ENCODE data around the gene CLPTM1L. TPM values are rescaled to one million over a fixed set of nuclear protein-coding genes. Genes with fewer than 3 reads are reported as not detected.

CLPTM1L gene
- total RNA-seq, 2 experiments from 2014 or later: 395 TPM

DNA sequence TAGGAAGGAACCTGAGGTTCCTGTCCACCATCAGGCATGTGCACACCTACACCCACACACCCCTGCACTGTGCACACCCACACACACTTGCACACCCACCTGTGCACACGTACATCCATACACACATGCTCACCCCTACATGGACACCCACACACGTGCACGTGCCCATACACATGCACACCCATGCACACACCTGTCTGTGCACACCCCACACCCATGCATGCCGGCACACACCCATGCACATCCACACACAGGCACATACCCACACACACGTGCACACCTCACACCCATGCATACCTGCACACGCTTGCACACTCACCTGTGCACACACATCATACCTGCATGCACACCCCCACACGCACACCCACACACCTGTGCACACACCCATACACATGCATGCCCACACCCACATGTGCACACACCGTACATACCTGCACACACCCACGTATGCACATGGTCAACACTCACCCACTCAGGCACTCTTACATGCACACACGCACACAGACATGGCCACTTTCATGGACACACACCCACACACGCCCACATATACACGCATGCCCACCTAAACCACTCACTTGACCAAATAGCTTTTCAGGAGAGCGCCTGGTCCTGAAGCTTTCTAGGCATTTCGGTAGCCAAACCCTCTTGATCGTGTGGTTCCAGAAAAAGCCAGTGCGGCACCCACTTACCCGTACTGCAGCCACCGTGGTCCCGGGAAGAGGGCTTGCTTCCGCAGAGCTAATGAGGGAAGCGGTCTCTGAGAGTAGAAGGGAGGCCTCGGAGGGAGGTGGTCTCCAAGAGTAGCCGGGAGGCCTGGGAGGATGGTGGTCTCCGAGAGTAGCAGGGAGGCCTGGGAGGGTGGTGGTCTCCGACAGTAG, 36.7 kb upstream of the CLPTM1L start:
- H3K9me3 ChIP-seq (ENCODE audit: low read length): no peaks in the 10 kb centered on the region
- H3K27ac ChIP-seq (ENCODE audit: low read depth, low read length, poor library complexity, severe bottlenecking): no peak overlapping the region
- H3K79me2 ChIP-seq (ENCODE audit: insufficient read depth, low read depth, low read length): no peaks in the 10 kb centered on the region
- TF ChIP-seq EZH2phosphoT487 (IDR thresholded peaks at IDR 0.05; ENCODE audit: borderline replicate concordance, low read depth, low read length): no peak
- TF ChIP-seq, protein P1, sequence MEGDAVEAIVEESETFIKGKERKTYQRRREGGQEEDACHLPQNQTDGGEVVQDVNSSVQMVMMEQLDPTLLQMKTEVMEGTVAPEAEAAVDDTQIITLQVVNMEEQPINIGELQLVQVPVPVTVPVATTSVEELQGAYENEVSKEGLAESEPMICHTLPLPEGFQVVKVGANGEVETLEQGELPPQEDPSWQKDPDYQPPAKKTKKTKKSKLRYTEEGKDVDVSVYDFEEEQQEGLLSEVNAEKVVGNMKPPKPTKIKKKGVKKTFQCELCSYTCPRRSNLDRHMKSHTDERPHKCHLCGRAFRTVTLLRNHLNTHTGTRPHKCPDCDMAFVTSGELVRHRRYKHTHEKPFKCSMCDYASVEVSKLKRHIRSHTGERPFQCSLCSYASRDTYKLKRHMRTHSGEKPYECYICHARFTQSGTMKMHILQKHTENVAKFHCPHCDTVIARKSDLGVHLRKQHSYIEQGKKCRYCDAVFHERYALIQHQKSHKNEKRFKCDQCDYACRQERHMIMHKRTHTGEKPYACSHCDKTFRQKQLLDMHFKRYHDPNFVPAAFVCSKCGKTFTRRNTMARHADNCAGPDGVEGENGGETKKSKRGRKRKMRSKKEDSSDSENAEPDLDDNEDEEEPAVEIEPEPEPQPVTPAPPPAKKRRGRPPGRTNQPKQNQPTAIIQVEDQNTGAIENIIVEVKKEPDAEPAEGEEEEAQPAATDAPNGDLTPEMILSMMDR (conservative IDR thresholded peaks at IDR 0.05; ENCODE audit: low read length): no peak
- H3K4me3 ChIP-seq (ENCODE audit: low read depth, low read length, poor library complexity, severe bottlenecking): no peak overlapping the region
- H2AFZ ChIP-seq (ENCODE audit: low read length): no peak overlapping the region
- POLR2A ChIA-PET: interaction anchor here (1.6 kb wide), 1 partner anchor 14 kb away, joined by 3 read pairs; no protein-coding TSS in a partner anchor
- H3K36me3 ChIP-seq (ENCODE audit: insufficient read depth, low read length): no peaks in the 10 kb centered on the region
- no TSS peak for BruUV-seq (replicated peaks)
- intact Hi-C loops (cut with micrococcal nuclease; ENCODE audit: unreplicated experiment): no loop called here
- CTCF ChIA-PET (ENCODE audit: unreplicated experiment): no interaction called here
- no peak for DNase-seq (ENCODE audit: low spot score)
- no peaks in the 10 kb centered on the region for H3K9me2 ChIP-seq (ENCODE audit: insufficient read depth, low read length)
- peaks cover 14% of the 10 kb centered on the region for H3K4me1 ChIP-seq (ENCODE audit: insufficient read depth, low read length, poor library complexity, severe bottlenecking)
- H3K4me2 ChIP-seq (ENCODE audit: low read length): no peak overlapping the region
- no peaks in the 10 kb centered on the region for H4K20me1 ChIP-seq (ENCODE audit: insufficient read depth, low read length)

DNA sequence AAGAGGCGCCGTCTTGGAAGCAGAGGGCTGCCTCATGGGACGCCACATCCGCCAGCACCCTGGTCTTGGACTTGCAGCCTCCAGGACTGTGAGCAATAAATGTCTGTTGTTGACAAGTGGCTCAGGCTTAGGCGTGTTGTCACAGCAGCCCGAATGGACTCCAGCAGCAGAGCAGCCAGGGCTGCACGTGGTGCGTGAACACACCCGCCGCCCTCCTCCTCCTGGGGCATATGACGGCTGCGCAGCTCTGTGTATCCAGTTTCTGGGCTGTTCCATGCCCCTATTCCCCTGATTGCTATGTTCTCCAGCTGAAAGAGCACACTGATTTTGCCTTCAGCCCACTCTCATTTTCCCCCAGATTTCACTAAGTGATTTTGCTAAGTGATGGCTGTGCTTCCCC, 36.0 kb upstream of the CLPTM1L start:
- CTCF ChIA-PET (ENCODE audit: unreplicated experiment): no interaction called here
- no peaks in the 10 kb centered on the region for H4K20me1 ChIP-seq (ENCODE audit: insufficient read depth, low read length)
- intact Hi-C loops (cut with micrococcal nuclease; ENCODE audit: unreplicated experiment): no loop called here
- H3K79me2 ChIP-seq (ENCODE audit: insufficient read depth, low read depth, low read length): no peaks in the 10 kb centered on the region
- no peaks in the 10 kb centered on the region for H3K9me2 ChIP-seq (ENCODE audit: insufficient read depth, low read length)
- DNase-seq (ENCODE audit: low spot score): no peak
- H2AFZ ChIP-seq (ENCODE audit: low read length): no peak overlapping the region
- H3K9me3 ChIP-seq (ENCODE audit: low read length): no peaks in the 10 kb centered on the region
- no peak overlapping the region for H3K27ac ChIP-seq (ENCODE audit: low read depth, low read length, poor library complexity, severe bottlenecking)
- peaks cover 8% of the 10 kb centered on the region for H3K4me1 ChIP-seq (ENCODE audit: insufficient read depth, low read length, poor library complexity, severe bottlenecking)
- BruUV-seq (replicated peaks): no TSS peak
- no peaks in the 10 kb centered on the region for H3K36me3 ChIP-seq (ENCODE audit: insufficient read depth, low read length)
- no peak overlapping the region for H3K4me3 ChIP-seq (ENCODE audit: low read depth, low read length, poor library complexity, severe bottlenecking)
- H3K4me2 ChIP-seq (ENCODE audit: low read length): no peak overlapping the region
- TF ChIP-seq, protein P1 (conservative IDR thresholded peaks at IDR 0.05; ENCODE audit: low read length): no peak
- no peak for TF ChIP-seq EZH2phosphoT487 (IDR thresholded peaks at IDR 0.05; ENCODE audit: borderline replicate concordance, low read depth, low read length)
- POLR2A ChIA-PET: interaction anchor here (1.6 kb wide), 1 partner anchor 14 kb away, joined by 3 read pairs; no protein-coding TSS in a partner anchor
